Activated T-helper 2 cell treated with anti-CD3 and anti-CD28 coated beads, Interferon-gamma antibody, Interleukin-2, Interleukin-4, amounts not matched to agents 10 μg/mL and 5 μg/mL and 100 μg/mL, durations not matched to agents 14 hours and 24 hours and 36 hours (primary cell): ENCODE results near the gene FAM234B. TPM values are rescaled to one million over a fixed set of nuclear protein-coding genes. Genes with fewer than 3 reads are reported as not detected.
A peak's percentile ranks its signal among the peaks of the same experiment; 100 is the strongest.
"Not testable (repeated sequence)": the region's sequence is repeated elsewhere in the genome, so short reads cannot be mapped to it uniquely, and the experiment has no call there.

Experiments used
- DNase-seq: peaks from one replicate; pipeline ENCODE4 v3.0.0; 2021; ENCODE audit warnings: low spot score
- H3K27ac Mint-ChIP-seq: one replicate; pipeline ENCODE4 v1.8.0; 2021; ENCODE audit warnings: mixed read lengths
- H3K27me3 Mint-ChIP-seq: one replicate; pipeline ENCODE4 v1.8.0; 2021; ENCODE audit warnings: low read depth, mixed read lengths
- H3K36me3 Mint-ChIP-seq: one replicate; pipeline ENCODE4 v1.8.0; 2021; ENCODE audit warnings: low read depth, mixed read lengths
- H3K4me1 Mint-ChIP-seq: one replicate; pipeline ENCODE4 v1.8.0; 2021; ENCODE audit warnings: low read depth, mixed read lengths
- H3K4me3 Mint-ChIP-seq: one replicate; pipeline ENCODE4 v1.8.0; 2021; ENCODE audit warnings: low read depth, mild to moderate bottlenecking, moderate library complexity, mixed read lengths
- H3K9me3 Mint-ChIP-seq: one replicate; pipeline ENCODE4 v1.8.0; 2021; ENCODE audit warnings: mixed read lengths
- intact Hi-C: fragments of 100-400 bp; cut with micrococcal nuclease; formaldehyde crosslinking; loops from one replicate; pipeline ENCODE4 v1.15.1; 2023
- total RNA-seq: library from RNA; stranded (reverse); gene quantifications from 2 replicates; pipeline ENCODE4 v1.2.3, GENCODE V29; 2022

The FAM234B gene
- total RNA-seq, 1 donor from 2014 or later, result 6.8 TPM

GRCh38 chr12:13027508-13027907, 16.7 kb upstream of the FAM234B start:
- Mint-ChIP-seq H3K36me3 (no peaks in the 10 kb centered on the region), H3K9me3 (no peaks in the 10 kb centered on the region), H3K27ac (no peak overlapping the region), H3K27me3 (peaks cover 31% of the 10 kb centered on the region), H3K4me3 (no peak overlapping the region), H3K4me1 (no peaks in the 10 kb centered on the region)
- DNase-seq, result no peak
- intact Hi-C loops, result no loop called here

- Mint-ChIP-seq H3K36me3 (no peaks in the 10 kb centered on the region), H3K4me1 (no peaks in the 10 kb centered on the region), H3K9me3 (no peaks in the 10 kb centered on the region), H3K27ac (no peak overlapping the region), H3K4me3 (no peak overlapping the region), H3K27me3 (peaks cover 27% of the 10 kb centered on the region)
- no peak for DNase-seq
- intact Hi-C loops, result no loop called here
Measured at GRCh38 chr12:13028825-13029570, 15.2 kb upstream of the FAM234B start.

- H3K36me3 Mint-ChIP-seq, result no peaks in the 10 kb centered on the region
- H3K4me3 Mint-ChIP-seq, result no peak overlapping the region
- intact Hi-C loops, result no loop called here
Measured at GRCh38 chr12:13030541-13031291, 13.5 kb upstream of the FAM234B start.

GRCh38 chr12:13032164-13032563, 12.0 kb upstream of the FAM234B start:
- intact Hi-C loops, result no loop called here
- H3K36me3 Mint-ChIP-seq, result no peaks in the 10 kb centered on the region
- H3K27ac Mint-ChIP-seq, result no peak overlapping the region
- H3K4me1 Mint-ChIP-seq, result no peaks in the 10 kb centered on the region
- H3K4me3 Mint-ChIP-seq, result no peak overlapping the region
- no peak for DNase-seq
- H3K27me3 Mint-ChIP-seq, result peaks cover 12% of the 10 kb centered on the region
- no peaks in the 10 kb centered on the region for H3K9me3 Mint-ChIP-seq

More at GRCh38 chr12:13030541-13031291, 13.5 kb upstream of the FAM234B start:
- no peak overlapping the region for H3K27ac Mint-ChIP-seq
- H3K27me3 Mint-ChIP-seq, result peaks cover 23% of the 10 kb centered on the region
- no peaks in the 10 kb centered on the region for H3K4me1 Mint-ChIP-seq
- no peaks in the 10 kb centered on the region for H3K9me3 Mint-ChIP-seq
- DNase-seq, result no peak

DNA sequence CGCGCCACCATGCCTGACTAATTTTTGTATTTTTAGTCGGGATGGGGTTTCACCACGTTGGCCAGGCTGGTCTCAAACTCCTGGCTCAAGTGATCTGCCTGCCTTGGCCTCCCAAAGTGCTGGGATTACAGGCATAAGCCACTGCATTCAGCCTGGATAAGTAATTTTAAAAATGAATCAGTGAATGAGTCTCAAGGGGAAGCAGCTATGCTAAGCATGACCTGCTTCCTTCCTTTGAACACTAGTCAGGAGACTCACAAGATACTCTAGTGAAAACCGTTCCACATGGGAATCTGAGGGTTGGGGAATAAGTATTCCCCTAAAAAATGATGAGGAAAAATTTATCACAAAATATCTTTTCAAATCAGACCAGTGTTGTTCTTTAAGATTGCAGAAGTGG, 10.7 kb upstream of the FAM234B start:
- DNase-seq, result no peak
- H3K27me3 Mint-ChIP-seq, result peaks cover 10% of the 10 kb centered on the region
- no peaks in the 10 kb centered on the region for H3K9me3 Mint-ChIP-seq
- H3K36me3 Mint-ChIP-seq, result no peaks in the 10 kb centered on the region
- no peak overlapping the region for H3K4me3 Mint-ChIP-seq
- no peaks in the 10 kb centered on the region for H3K4me1 Mint-ChIP-seq
- intact Hi-C loops, result no loop called here
- H3K27ac Mint-ChIP-seq, result no peak overlapping the region

GRCh38 chr12:13035335-13035734, 8.8 kb upstream of the FAM234B start:
- H3K4me3 Mint-ChIP-seq, H3K4me1 Mint-ChIP-seq, H3K9me3 Mint-ChIP-seq, DNase-seq, H3K27ac Mint-ChIP-seq, H3K36me3 Mint-ChIP-seq, H3K27me3 Mint-ChIP-seq, intact Hi-C loops: not testable (repeated sequence)

DNA sequence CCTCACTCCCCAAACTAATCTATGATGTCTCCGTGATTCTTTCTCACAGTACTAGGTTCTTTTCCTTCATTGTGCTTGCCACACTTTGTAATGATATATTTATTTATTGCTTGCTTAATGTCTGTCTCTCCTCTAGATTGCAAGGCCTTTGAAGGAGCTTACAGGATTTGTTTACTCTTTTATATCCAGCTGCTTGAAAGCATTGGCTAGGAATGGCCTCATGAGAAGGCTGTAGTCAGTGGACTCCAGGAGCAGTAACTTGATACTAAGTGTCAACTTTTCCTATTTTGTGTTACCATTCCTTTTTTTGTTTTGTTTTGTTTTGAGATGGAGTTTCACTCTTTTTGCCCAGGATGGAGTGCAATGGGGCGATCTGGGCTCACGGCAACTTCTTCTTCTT, 7.3 kb upstream of the FAM234B start:
- DNase-seq, result no peak
- Mint-ChIP-seq H3K27ac (no peak overlapping the region), H3K36me3 (no peaks in the 10 kb centered on the region), H3K4me1 (no peaks in the 10 kb centered on the region), H3K27me3 (peaks cover 18% of the 10 kb centered on the region), H3K4me3 (no peak overlapping the region), H3K9me3 (no peaks in the 10 kb centered on the region)
- intact Hi-C loops, result no loop called here

- Mint-ChIP-seq H3K4me1 (no peaks in the 10 kb centered on the region), H3K9me3 (no peaks in the 10 kb centered on the region), H3K27me3 (peaks cover 25% of the 10 kb centered on the region), H3K36me3 (no peaks in the 10 kb centered on the region), H3K4me3 (no peak overlapping the region), H3K27ac (no peak overlapping the region)
- intact Hi-C loops, result no loop called here
- no peak for DNase-seq
Measured at GRCh38 chr12:13038491-13039161, 5.6 kb upstream of the FAM234B start.

DNA sequence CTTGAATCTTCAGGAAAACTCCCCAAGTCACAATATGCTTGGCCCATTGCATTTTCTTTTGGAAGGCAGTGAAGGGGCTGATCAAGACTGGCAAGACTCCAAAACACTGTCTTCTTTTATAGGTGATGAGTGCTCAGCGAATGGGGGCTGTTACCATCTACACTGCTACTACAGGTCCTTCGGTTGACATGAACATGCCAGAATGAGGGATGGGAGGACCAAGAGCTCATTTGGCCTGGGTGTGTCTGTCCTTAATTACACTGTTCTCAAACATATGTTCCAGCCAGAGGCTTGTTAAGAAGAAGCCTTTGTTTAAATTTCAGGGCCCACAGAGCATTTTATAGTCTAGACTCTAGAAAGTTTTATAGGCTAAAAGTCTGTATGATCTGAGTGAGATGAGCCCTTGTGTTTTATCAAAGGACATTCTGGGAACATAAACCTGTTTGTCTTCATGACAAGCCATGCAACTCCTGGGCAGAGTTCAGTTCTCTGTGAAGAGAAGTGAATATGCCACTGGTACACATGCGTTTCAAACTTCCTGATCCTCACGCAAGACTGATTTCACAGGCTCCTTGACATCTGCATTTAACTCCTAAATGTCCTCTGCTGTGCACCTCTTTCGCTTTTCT, 4.7 kb upstream of the FAM234B start:
- H3K4me3 Mint-ChIP-seq, result no peak overlapping the region
- no peaks in the 10 kb centered on the region for H3K9me3 Mint-ChIP-seq
- H3K4me1 Mint-ChIP-seq, result no peaks in the 10 kb centered on the region
- H3K36me3 Mint-ChIP-seq, result no peaks in the 10 kb centered on the region
- peaks cover 28% of the 10 kb centered on the region for H3K27me3 Mint-ChIP-seq
- no peak for DNase-seq
- no peak overlapping the region for H3K27ac Mint-ChIP-seq
- intact Hi-C loops, result no loop called here

DNA sequence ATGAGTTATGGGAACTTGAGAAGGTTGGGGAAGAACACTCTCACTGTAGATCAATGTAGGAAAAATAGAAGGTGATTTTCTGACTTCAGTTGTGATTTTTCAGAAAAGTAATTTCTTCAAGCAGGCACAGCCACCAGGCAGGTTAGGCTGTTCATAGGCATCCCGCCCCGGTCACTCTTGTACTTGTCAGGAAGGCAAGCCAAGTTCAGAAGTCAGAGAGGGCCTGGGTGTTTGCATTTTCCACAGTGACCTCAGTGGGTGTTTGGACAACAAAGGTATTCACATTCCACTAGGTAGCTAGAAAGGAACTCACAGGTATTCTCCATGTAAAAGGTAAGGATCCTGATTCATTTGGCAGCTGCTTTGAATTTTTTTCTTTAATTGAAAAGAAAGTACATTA, 3.0 kb upstream of the FAM234B start:
- no peak overlapping the region for H3K4me3 Mint-ChIP-seq

GRCh38 chr12:13042666-13043230, 1.4 kb upstream of the FAM234B start:
- Mint-ChIP-seq H3K27me3 (peaks cover 28% of the 10 kb centered on the region), H3K27ac (no peak overlapping the region), H3K4me1 (peaks cover 2% of the 10 kb centered on the region), H3K9me3 (no peaks in the 10 kb centered on the region), H3K36me3 (no peaks in the 10 kb centered on the region), H3K4me3 (peak overlapping the region; percentile 82)
- no peak for DNase-seq
- intact Hi-C loops, result loop anchor here (5.0 to 10.0 kb wide), 2 partner anchors 40 to 52 kb away; partner anchors contain the start of gene HEBP1

More for the DNA sequence above, 3.0 kb upstream of the FAM234B start:
- Mint-ChIP-seq H3K4me1 (peaks cover 2% of the 10 kb centered on the region), H3K36me3 (no peaks in the 10 kb centered on the region), H3K27me3 (peaks cover 28% of the 10 kb centered on the region), H3K9me3 (no peaks in the 10 kb centered on the region), H3K27ac (no peak overlapping the region)
- intact Hi-C loops, result loop anchor here (5.0 to 10.0 kb wide), 2 partner anchors 39 to 54 kb away; partner anchors contain the start of gene HEBP1
- no peak for DNase-seq

DNA sequence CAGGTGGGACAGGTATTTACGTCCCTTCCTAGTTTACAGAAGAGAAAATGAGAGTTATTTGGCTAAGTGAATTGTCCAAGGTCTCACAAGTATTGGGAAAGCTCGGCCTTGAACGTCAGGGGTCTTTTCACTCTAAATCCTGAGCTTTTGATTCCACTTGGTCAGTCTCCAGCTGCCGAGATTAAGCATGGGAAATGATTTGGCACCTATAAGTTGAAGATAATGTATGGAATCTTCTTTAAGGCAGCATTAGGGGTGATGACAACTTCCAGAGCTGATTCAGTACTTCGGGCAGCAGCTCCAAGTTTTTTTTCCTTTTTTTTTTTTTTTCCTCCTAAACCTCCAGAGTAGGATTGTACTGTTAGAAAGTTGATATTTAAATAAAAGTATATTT, 722 bp downstream of the FAM234B start:
- no peaks in the 10 kb centered on the region for H3K9me3 Mint-ChIP-seq
- intact Hi-C loops, result loop anchor here (5.0 to 10.0 kb wide), 2 partner anchors 43 to 50 kb away; partner anchors contain the start of gene HEBP1

More for the DNA sequence above, 722 bp downstream of the FAM234B start:
- Mint-ChIP-seq H3K4me3 (peak overlapping the region; percentile 82), H3K27me3 (peaks cover 24% of the 10 kb centered on the region), H3K4me1 (peaks cover 2% of the 10 kb centered on the region), H3K36me3 (no peaks in the 10 kb centered on the region), H3K27ac (no peak overlapping the region)
- DNase-seq, result no peak
